ENCODE results near the gene SLC25A6. TPM values are rescaled to one million over a fixed set of nuclear protein-coding genes. Genes with fewer than 3 reads are reported as not detected.

SLC25A6 gene
- total and polyA plus RNA-seq, 2 of the 13 experiments (the other 11 are each of a cell fraction or from before 2014, with no cell fraction given), result 138 to 581 TPM

DNA sequence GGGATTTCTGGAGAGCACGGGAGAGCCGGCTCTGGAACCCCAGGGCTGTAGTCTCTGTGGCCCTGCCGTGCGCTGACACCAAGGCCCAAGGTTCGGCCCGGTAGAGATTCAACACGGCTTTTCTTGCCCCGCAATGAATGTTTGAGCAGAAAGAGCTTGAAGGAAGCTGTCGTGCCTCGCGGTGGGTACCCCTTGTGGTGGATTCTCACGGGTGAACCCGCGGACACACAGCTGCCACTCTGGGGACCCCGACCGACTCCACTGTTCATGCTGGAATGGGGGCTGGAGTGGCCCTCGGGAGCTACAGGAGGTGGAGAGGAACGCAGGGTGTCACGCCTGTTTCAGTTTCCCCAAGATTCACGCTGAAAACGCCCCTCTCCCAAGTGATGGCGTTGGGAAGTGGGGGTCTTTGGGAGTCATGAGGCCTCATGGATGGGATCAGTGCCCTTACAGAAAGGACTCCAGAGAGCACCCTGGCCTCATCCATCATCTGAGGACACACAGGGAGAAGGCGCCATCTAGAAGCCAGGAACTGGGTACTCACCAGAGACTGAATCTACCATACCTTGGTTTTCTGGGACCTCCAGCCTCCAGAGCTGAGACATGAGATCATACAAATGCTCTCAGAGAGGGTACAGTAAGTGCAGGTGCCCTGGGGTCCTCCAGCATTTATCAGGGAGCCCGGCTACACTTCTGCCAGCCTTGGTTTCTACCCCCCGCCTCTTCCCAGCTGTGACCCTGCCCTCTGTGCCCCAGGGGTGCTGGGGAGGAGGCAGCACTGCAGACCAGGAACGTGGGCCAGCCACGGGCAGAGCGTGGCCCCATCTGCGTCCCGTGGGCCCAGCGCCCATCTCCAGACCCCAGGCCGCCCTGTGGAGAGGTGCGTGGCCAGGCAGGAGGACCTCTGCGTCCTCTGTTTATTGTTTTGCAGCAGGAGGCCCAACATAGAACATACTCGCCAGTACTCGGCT, 6.4 kb downstream of the SLC25A6 start:
- peaks cover 32 to 60% of the 10 kb centered on the region in 2 experiments for H3K36me3 ChIP-seq (replicated peaks in 1 of 2; ENCODE audit: control insufficient read depth in 1 of 2, insufficient read depth in 2 of 2, low read length in 2 of 2)
- no peak overlapping the region for H2AFZ ChIP-seq (ENCODE audit: low read length)
- H3K4me3 ChIP-seq (replicated peaks in 1 of 3; ENCODE audit: insufficient read depth in 1 of 3, low read depth in 2 of 3, low read length in 3 of 3), result no peak overlapping the region
- peaks cover 51% of the 10 kb centered on the region for H3K4me1 ChIP-seq (ENCODE audit: insufficient read depth, low read length)
- ChIA-PET POLR2A (no interaction called here), CTCF (ENCODE audit: low intra/inter-chr PET ratio, low total read pairs) (no interaction called here)
- no peaks in the 10 kb centered on the region for H3K27me3 ChIP-seq (ENCODE audit: control insufficient read depth in 1 of 2, insufficient read depth in 2 of 2, low read length in 2 of 2)
- no peak overlapping the region for H3K9ac ChIP-seq (ENCODE audit: insufficient read depth, low read depth, low read length)
- peak; percentile 0; the same call in 1 of the 3 replicates for ATAC-seq
- no peak overlapping the region for H3K27ac ChIP-seq (ENCODE audit: extremely low read length, insufficient read depth, low read length)
- H4K20me1 ChIP-seq (ENCODE audit: insufficient read depth, low read length), result peaks cover 67% of the 10 kb centered on the region
- no peak overlapping the region for H3K4me2 ChIP-seq (ENCODE audit: low read depth, low read length)
- H3K79me2 ChIP-seq (ENCODE audit: insufficient read depth, low read length), result peaks cover 26% of the 10 kb centered on the region
- no peaks in the 10 kb centered on the region for H3K9me3 ChIP-seq (ENCODE audit: low read length)
- no peak for FAIRE-seq
- DNase-seq (ENCODE audit: low spot score), result no peak
- WGBS (ENCODE audit: low lambda C conversion rate), result 98% methylated on average over 21 of the region's 36 CpGs
- intact Hi-C loops (cut with micrococcal nuclease; ENCODE audit: unreplicated experiment), result no loop called here
- BruUV-seq (replicated peaks), result no TSS peak
- in situ Hi-C loops (cut with HindIII; ENCODE audit: extremely low pct_ligation_motif_present, low pct_unique_long_range_greater_than_20kb), result no loop called here
- TF ChIP-seq RBM22 (optimal IDR thresholded peaks at IDR 0.05; ENCODE audit: low read length), result peak; percentile 81
- TF ChIP-seq ZNF431 (CRISPR knock-in tag; IDR thresholded peaks at IDR 0.05; ENCODE audit: borderline replicate concordance, low read depth), result no peak
- TF ChIP-seq AGO2 (optimal IDR thresholded peaks at IDR 0.05; ENCODE audit: low read depth, low read length), result peak; percentile 92
- peak; percentile 33; the same call in 1 of the 2 replicates for TF ChIP-seq POLR2AphosphoS5 (IDR thresholded peaks at IDR 0.05; ENCODE audit: low read depth, low read length)
- TF ChIP-seq ZNF780A (CRISPR knock-in tag; IDR thresholded peaks at IDR 0.05), result no peak
- TF ChIP-seq HMG20B (CRISPR knock-in tag; conservative IDR thresholded peaks at IDR 0.05), result no peak
- TF ChIP-seq KAT7 (CRISPR knock-in tag; IDR thresholded peaks at IDR 0.05; ENCODE audit: borderline replicate concordance), result no peak
- TF ChIP-seq, protein P1, sequence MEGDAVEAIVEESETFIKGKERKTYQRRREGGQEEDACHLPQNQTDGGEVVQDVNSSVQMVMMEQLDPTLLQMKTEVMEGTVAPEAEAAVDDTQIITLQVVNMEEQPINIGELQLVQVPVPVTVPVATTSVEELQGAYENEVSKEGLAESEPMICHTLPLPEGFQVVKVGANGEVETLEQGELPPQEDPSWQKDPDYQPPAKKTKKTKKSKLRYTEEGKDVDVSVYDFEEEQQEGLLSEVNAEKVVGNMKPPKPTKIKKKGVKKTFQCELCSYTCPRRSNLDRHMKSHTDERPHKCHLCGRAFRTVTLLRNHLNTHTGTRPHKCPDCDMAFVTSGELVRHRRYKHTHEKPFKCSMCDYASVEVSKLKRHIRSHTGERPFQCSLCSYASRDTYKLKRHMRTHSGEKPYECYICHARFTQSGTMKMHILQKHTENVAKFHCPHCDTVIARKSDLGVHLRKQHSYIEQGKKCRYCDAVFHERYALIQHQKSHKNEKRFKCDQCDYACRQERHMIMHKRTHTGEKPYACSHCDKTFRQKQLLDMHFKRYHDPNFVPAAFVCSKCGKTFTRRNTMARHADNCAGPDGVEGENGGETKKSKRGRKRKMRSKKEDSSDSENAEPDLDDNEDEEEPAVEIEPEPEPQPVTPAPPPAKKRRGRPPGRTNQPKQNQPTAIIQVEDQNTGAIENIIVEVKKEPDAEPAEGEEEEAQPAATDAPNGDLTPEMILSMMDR (CRISPR knock-in tag; IDR thresholded peaks at IDR 0.05), result no peak
- TF ChIP-seq GTF3A (CRISPR knock-in tag; conservative IDR thresholded peaks at IDR 0.05), result no peak
- TF ChIP-seq NRL (CRISPR knock-in tag; IDR thresholded peaks at IDR 0.05; ENCODE audit: borderline replicate concordance), result 0 out of 2 replicates have a peak, but pooled peaks have one; percentile 16
- TF ChIP-seq, protein P2, sequence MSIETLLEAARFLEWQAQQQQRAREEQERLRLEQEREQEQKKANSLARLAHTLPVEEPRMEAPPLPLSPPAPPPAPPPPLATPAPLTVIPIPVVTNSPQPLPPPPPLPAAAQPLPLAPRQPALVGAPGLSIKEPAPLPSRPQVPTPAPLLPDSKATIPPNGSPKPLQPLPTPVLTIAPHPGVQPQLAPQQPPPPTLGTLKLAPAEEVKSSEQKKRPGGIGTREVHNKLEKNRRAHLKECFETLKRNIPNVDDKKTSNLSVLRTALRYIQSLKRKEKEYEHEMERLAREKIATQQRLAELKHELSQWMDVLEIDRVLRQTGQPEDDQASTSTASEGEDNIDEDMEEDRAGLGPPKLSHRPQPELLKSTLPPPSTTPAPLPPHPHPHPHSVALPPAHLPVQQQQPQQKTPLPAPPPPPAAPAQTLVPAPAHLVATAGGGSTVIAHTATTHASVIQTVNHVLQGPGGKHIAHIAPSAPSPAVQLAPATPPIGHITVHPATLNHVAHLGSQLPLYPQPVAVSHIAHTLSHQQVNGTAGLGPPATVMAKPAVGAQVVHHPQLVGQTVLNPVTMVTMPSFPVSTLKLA (IDR thresholded peaks at IDR 0.05), result no peak
- no peak for TF ChIP-seq ZNF292 (CRISPR knock-in tag; IDR thresholded peaks at IDR 0.05; ENCODE audit: borderline replicate concordance, low read depth)
- peak; percentile 74 for TF ChIP-seq RBFOX2 (IDR thresholded peaks at IDR 0.05; ENCODE audit: low read depth, low read length)
- TF ChIP-seq POLR2AphosphoS2 (IDR thresholded peaks at IDR 0.05; ENCODE audit: low read depth, low read length), result peak; percentile 91
- TF ChIP-seq HMG20A (CRISPR knock-in tag; IDR thresholded peaks at IDR 0.05; ENCODE audit: borderline replicate concordance), result no peak
- TF ChIP-seq, protein P3, sequence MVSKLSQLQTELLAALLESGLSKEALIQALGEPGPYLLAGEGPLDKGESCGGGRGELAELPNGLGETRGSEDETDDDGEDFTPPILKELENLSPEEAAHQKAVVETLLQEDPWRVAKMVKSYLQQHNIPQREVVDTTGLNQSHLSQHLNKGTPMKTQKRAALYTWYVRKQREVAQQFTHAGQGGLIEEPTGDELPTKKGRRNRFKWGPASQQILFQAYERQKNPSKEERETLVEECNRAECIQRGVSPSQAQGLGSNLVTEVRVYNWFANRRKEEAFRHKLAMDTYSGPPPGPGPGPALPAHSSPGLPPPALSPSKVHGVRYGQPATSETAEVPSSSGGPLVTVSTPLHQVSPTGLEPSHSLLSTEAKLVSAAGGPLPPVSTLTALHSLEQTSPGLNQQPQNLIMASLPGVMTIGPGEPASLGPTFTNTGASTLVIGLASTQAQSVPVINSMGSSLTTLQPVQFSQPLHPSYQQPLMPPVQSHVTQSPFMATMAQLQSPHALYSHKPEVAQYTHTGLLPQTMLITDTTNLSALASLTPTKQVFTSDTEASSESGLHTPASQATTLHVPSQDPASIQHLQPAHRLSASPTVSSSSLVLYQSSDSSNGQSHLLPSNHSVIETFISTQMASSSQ (IDR thresholded peaks at IDR 0.05; ENCODE audit: low read depth), result no peak
- TF ChIP-seq, protein P3 (CRISPR knock-in tag; IDR thresholded peaks at IDR 0.05; ENCODE audit: borderline replicate concordance), result peak; percentile 26; the same call in 1 of the 2 replicates
